Vagina (tissue), 2 donors: ENCODE results near the gene PCSK5. TPM values are rescaled to one million over a fixed set of nuclear protein-coding genes. Genes with fewer than 3 reads are reported as not detected.
"Not testable (repeated sequence)": the region's sequence is repeated elsewhere in the genome, so short reads cannot be mapped to it uniquely, and the experiment has no call there.

Experiments used
- DNase-seq, 2 donors: peaks; one replicate each; pipeline ENCODE4 v3.0.0-alpha.2; 2017; ENCODE audit errors: extremely low spot score in 2 of 2
- H3K27ac ChIP-seq: fragments of 200-600 bp; sonication (generic); one replicate; pipeline ENCODE4 v1.5.1; 2019
- H3K27me3 ChIP-seq: fragments of 200-600 bp; sonication (generic); one replicate; pipeline ENCODE4 v1.5.1; 2019
- H3K36me3 ChIP-seq, 2 donors: fragments of 200-600 bp; sonication (generic); one replicate each; pipeline ENCODE4 v1.5.1; 2017 to 2019
- H3K4me1 ChIP-seq: fragments of 200-600 bp; sonication (generic); one replicate; pipeline ENCODE4 v1.5.1; 2019
- H3K4me3 ChIP-seq, 2 donors: fragments of 200-600 bp; sonication (generic); 1 replicate in 1 of 2; 2 replicates in 1 of 2; pipeline ENCODE4 v1.5.1; 2016 to 2019
- H3K9me3 ChIP-seq: fragments of 200-600 bp; sonication (generic); one replicate; pipeline ENCODE4 v1.5.1; 2019
- CTCF ChIP-seq, 3 experiments: fragments of 450-650 bp in 2 of 3; fragments of 200-600 bp in 1 of 3; sonication (generic) in 1 of 3; IDR thresholded peaks; one replicate each; pipeline ENCODE4 v1.5.1; 2017 to 2019; ENCODE audit warnings: antibody characterized with exemption in 3 of 3, mild to moderate bottlenecking in 2 of 3, moderate library complexity in 2 of 3
- POLR2A ChIP-seq, 2 donors: fragments of 450-650 bp; IDR thresholded peaks; one replicate each; pipeline ENCODE4 v1.6.1; 2017; ENCODE audit warnings: antibody characterized with exemption in 2 of 2, mild to moderate bottlenecking in 2 of 2, moderate library complexity in 2 of 2
- POLR2AphosphoS5 ChIP-seq, 2 donors: sonication (generic); formaldehyde crosslinking; IDR thresholded peaks; one replicate each; pipeline ENCODE4 v1.9.0; 2017; ENCODE audit warnings: antibody characterized with exemption in 2 of 2, mild to moderate bottlenecking in 2 of 2, low read depth in 1 of 2; ENCODE audit not compliant: insufficient read depth in 1 of 2
- intact Hi-C: fragments of 100-400 bp; cut with DNase I; formaldehyde crosslinking; loops from one replicate; pipeline ENCODE4 v1.15.1; 2023
- total RNA-seq: library from RNA; depleted of rRNA; stranded (reverse); fragments of >200 nt; gene quantifications from one replicate; pipeline ENCODE4 v1.2.3, GENCODE V29; 2016

Gene PCSK5
- total RNA-seq, 1 donor from 2014 or later = 22.6 TPM

DNA sequence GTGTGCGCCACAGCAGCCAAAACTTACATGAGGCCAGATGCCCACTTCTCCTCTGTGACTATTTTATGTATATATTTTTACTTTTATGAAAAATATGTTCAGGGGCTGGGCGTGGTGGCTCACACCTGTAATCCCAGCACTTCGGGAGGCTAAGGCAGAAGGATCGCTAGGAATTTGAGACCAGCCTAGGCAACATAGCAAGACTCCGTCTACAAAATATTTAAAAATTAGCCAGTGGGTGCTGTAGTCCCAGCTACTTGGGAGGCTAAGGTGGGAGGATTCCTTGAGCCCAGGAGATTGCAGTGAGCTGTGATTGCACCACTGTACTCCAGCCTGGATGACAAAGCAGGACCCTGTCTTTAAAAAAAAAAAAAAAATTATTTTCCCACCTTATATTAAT, 420.5 kb downstream of the PCSK5 start:
- H3K27ac ChIP-seq = no peak overlapping the region
- no peak overlapping the region for H3K4me3 ChIP-seq
- no peaks in the 10 kb centered on the region for H3K4me1 ChIP-seq
- DNase-seq = no peak
- intact Hi-C loops = no loop called here
- no peaks in the 10 kb centered on the region for H3K36me3 ChIP-seq
- no peaks in the 10 kb centered on the region for H3K9me3 ChIP-seq
- TF ChIP-seq POLR2A (IDR thresholded peaks at IDR 0.05) (no peak), POLR2AphosphoS5 (IDR thresholded peaks at IDR 0.05; ENCODE audit: insufficient read depth in 1 of 2, low read depth in 1 of 2) (no peak), CTCF (IDR thresholded peaks at IDR 0.05) (no peak)
- no peaks in the 10 kb centered on the region for H3K27me3 ChIP-seq

DNA sequence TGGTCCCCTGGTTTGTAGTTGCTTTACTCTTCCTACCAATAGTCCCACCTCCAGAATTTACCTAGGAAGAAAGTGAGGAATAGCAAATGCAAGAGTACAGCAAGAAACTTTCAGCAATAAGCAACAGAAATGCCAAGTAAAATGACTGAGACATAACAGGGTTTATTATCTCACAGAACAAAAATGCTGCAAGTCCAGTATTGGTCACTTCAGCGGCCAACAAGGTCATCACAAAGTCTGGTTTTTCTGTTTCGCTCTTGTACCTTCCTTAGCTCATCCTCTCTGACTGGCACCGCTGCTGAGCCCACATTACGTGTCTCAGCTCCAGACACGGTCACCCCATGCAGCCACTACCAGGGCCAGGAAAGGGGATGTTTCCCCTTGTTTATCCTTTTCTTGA, 421.1 kb downstream of the PCSK5 start:
- H3K9me3 ChIP-seq = no peaks in the 10 kb centered on the region
- H3K4me3 ChIP-seq = no peak overlapping the region
- H3K4me1 ChIP-seq = no peaks in the 10 kb centered on the region
- intact Hi-C loops = no loop called here
- TF ChIP-seq POLR2A (IDR thresholded peaks at IDR 0.05) (no peak), POLR2AphosphoS5 (IDR thresholded peaks at IDR 0.05; ENCODE audit: insufficient read depth in 1 of 2, low read depth in 1 of 2) (no peak), CTCF (IDR thresholded peaks at IDR 0.05) (no peak)
- no peak for DNase-seq
- no peak overlapping the region for H3K27ac ChIP-seq
- no peaks in the 10 kb centered on the region for H3K36me3 ChIP-seq
- no peaks in the 10 kb centered on the region for H3K27me3 ChIP-seq

- Histone ChIP-seq H3K27ac (no peak overlapping the region), H3K4me1 (no peaks in the 10 kb centered on the region), H3K27me3 (no peaks in the 10 kb centered on the region), H3K36me3 (no peaks in the 10 kb centered on the region), H3K9me3 (no peaks in the 10 kb centered on the region), H3K4me3 (no peak overlapping the region)
- no peak for DNase-seq
- intact Hi-C loops = no loop called here
- TF ChIP-seq POLR2A (IDR thresholded peaks at IDR 0.05) (no peak), POLR2AphosphoS5 (IDR thresholded peaks at IDR 0.05; ENCODE audit: insufficient read depth in 1 of 2, low read depth in 1 of 2) (no peak), CTCF (IDR thresholded peaks at IDR 0.05) (no peak)
Observed at GRCh38 chr9:76313771-76314170, 423.3 kb downstream of the PCSK5 start.

GRCh38 chr9:76314321-76314720, 423.8 kb downstream of the PCSK5 start:
- Histone ChIP-seq H3K27ac (no peak overlapping the region), H3K4me3 (no peak overlapping the region), H3K9me3 (no peaks in the 10 kb centered on the region), H3K36me3 (no peaks in the 10 kb centered on the region), H3K4me1 (no peaks in the 10 kb centered on the region), H3K27me3 (no peaks in the 10 kb centered on the region)
- intact Hi-C loops = no loop called here
- TF ChIP-seq POLR2AphosphoS5 (IDR thresholded peaks at IDR 0.05; ENCODE audit: insufficient read depth in 1 of 2, low read depth in 1 of 2) (no peak), POLR2A (IDR thresholded peaks at IDR 0.05) (no peak), CTCF (IDR thresholded peaks at IDR 0.05) (no peak)
- DNase-seq = no peak

GRCh38 chr9:76316069-76316468, 425.6 kb downstream of the PCSK5 start:
- Histone ChIP-seq H3K9me3 (no peaks in the 10 kb centered on the region), H3K27ac (no peak overlapping the region), H3K4me1 (no peaks in the 10 kb centered on the region), H3K27me3 (no peaks in the 10 kb centered on the region), H3K4me3 (no peak overlapping the region), H3K36me3 (no peaks in the 10 kb centered on the region)
- intact Hi-C loops = no loop called here
- TF ChIP-seq POLR2A (IDR thresholded peaks at IDR 0.05) (no peak), POLR2AphosphoS5 (IDR thresholded peaks at IDR 0.05; ENCODE audit: insufficient read depth in 1 of 2, low read depth in 1 of 2) (no peak), CTCF (IDR thresholded peaks at IDR 0.05) (no peak)
- DNase-seq = no peak

DNA sequence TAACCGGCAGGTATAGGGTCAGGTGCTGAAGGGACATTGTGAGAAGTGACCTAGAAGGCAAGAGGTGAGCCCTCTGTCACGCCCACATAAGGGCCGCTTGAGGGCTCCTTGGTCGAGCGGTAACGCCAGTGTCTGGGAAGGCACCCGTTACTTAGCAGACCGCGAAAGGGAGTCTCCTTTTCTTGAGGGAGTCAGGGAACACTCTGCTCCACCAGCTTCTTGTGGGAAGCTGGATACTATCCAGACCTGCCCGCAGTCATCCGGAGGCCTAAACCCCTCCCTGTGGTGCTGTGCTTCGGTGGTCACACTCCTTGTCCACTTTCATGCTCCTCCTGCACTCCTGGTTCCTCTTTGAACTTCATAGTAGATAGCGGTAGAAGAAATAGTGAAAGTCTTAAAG, 429.0 kb downstream of the PCSK5 start:
- DNase-seq, H3K36me3 ChIP-seq, intact Hi-C loops, H3K9me3 ChIP-seq, H3K27ac ChIP-seq, H3K27me3 ChIP-seq, H3K4me1 ChIP-seq, H3K4me3 ChIP-seq: not testable (repeated sequence)
